Activated T-cell treated with anti-CD3 and anti-CD28 coated beads, Interleukin-2, amount 50 U/mL, for 72 hours (primary cell): ENCODE measurements around the gene C6orf52. TPM values are rescaled to one million over a fixed set of nuclear protein-coding genes. Genes with fewer than 3 reads are reported as not detected.

Experiments used
- ATAC-seq, 2 donors: fragments of 150-1000 bp; cut with Tn5 transposase; replicated peaks in 1 of 2; 2 replicates each; pipeline ENCODE4 v1.10.0; 2021; ENCODE audit warnings: moderate library complexity in 2 of 2, mild to moderate bottlenecking in 1 of 2
- DNase-seq, 2 donors: peaks; one replicate each; pipeline ENCODE4 v3.0.0; 2021 to 2022; ENCODE audit warnings: mixed read lengths in 1 of 2
- H3K27ac Mint-ChIP-seq: one replicate; pipeline ENCODE4 v1.8.0; 2022; ENCODE audit warnings: mild to moderate bottlenecking, moderate library complexity, mixed read lengths
- H3K27me3 Mint-ChIP-seq: one replicate; pipeline ENCODE4 v1.8.0; 2022; ENCODE audit warnings: low read depth, mixed read lengths
- H3K36me3 Mint-ChIP-seq, 2 donors: one replicate each; pipeline ENCODE4 v1.8.0; 2022; ENCODE audit warnings: mixed read lengths in 2 of 2, mild to moderate bottlenecking in 1 of 2; ENCODE audit not compliant: insufficient read depth in 2 of 2
- H3K4me1 Mint-ChIP-seq: one replicate; pipeline ENCODE4 v1.8.0; 2022; ENCODE audit warnings: low read depth, mixed read lengths
- H3K4me3 Mint-ChIP-seq, 2 donors: one replicate each; pipeline ENCODE4 v1.8.0; 2022; ENCODE audit warnings: mild to moderate bottlenecking in 2 of 2, mixed read lengths in 2 of 2, moderate library complexity in 2 of 2
- H3K9me3 Mint-ChIP-seq, 2 donors: one replicate each; pipeline ENCODE4 v1.8.0; 2022; ENCODE audit warnings: mixed read lengths in 2 of 2
- total RNA-seq, 2 donors: library from RNA; stranded (reverse); gene quantifications; one replicate each; pipeline ENCODE4 v1.2.3, GENCODE V29; 2022

Gene C6orf52
- total RNA-seq, 2 donors from 2014 or later = 2.7 to 4.4 TPM

GRCh38 chr6:10624836-10625235, 69.6 kb downstream of the C6orf52 start:
- no peak overlapping the region for H3K27ac Mint-ChIP-seq
- ATAC-seq = no peak
- no peaks in the 10 kb centered on the region for H3K27me3 Mint-ChIP-seq
- no peak for DNase-seq
- no peak overlapping the region for H3K4me3 Mint-ChIP-seq
- H3K36me3 Mint-ChIP-seq = peaks cover 2 to 13% of the 10 kb centered on the region in 2 donors
- peaks cover 3 to 4% of the 10 kb centered on the region in 2 donors for H3K9me3 Mint-ChIP-seq
- H3K4me1 Mint-ChIP-seq = no peaks in the 10 kb centered on the region

DNA sequence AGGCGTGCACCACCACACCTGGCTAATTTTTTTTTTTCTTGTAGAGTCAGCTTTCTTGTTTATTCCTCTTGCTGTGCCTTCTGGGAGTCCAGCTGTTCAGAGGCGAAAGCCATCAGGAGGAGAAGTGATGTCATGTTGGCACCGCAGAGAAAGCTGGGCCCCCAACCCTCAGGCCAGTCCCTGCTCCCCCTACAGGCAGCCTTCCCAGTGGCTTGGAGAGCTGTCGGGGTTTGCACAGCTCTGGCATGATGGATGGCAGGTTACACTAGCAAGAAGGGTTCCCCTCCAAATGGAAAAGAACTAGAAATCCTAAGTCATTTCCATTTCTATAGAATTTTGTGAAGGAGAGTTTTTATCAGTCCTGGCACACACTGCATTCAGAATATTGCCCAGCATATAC, 72.6 kb downstream of the C6orf52 start:
- Mint-ChIP-seq H3K27ac (no peak overlapping the region), H3K4me3 (no peak overlapping the region), H3K27me3 (no peaks in the 10 kb centered on the region), H3K36me3 (peaks cover 2 to 13% of the 10 kb centered on the region in 2 donors), H3K4me1 (no peaks in the 10 kb centered on the region), H3K9me3 (peaks cover 3 to 4% of the 10 kb centered on the region in 2 donors)
- DNase-seq (no peak), ATAC-seq (no peak)

Other genes starting within 250 kb of the C6orf52 start
- 1 to 10 TPM; 1.8 to 3.1 TPM for gene GCNT2, start 173.3 kb downstream of the C6orf52 start, total RNA-seq
- gene PAK1IP1, start 356 bp upstream of the C6orf52 start, total RNA-seq = 10 to 100 TPM; 21.1 to 21.7 TPM
- 10 to 100 TPM; 74.9 to 76.6 TPM for gene TMEM14C, start 28.5 kb upstream of the C6orf52 start, total RNA-seq
- gene TMEM14B, start 53.2 kb upstream of the C6orf52 start, total RNA-seq = 10 to 100 TPM; 77.4 to 78.3 TPM
- under 1 TPM; 0.48 to 0.90 TPM for gene MAK, start 143.9 kb upstream of the C6orf52 start, total RNA-seq
- gene GCM2, start 187.4 kb upstream of the C6orf52 start, total RNA-seq = not detected
- gene SYCP2L, start 192.4 kb upstream of the C6orf52 start, total RNA-seq = under 1 TPM in 1 of 2 donors, not detected in 1; 0.14 TPM